ENCODE results near the gene KRTAP10-7. TPM values are rescaled to one million over a fixed set of nuclear protein-coding genes. Genes with fewer than 3 reads are reported as not detected.
A peak's percentile ranks its signal among the peaks of the same experiment; 100 is the strongest.

Gene KRTAP10-7
- total and polyA plus RNA-seq, 7 donors, result not detected

- no peak overlapping the region for H3K27ac ChIP-seq
- H3K4me3 ChIP-seq, result no peak overlapping the region
- no peaks in the 10 kb centered on the region for H3K4me1 ChIP-seq
- WGBS, 2 donors, result 82 to 83% methylated on average over 16 of the region's 16 CpGs
- H3K9me3 ChIP-seq, result peaks cover 0 to 7% (median 3%) of the 10 kb centered on the region in 4 donors
- H3K27me3 ChIP-seq, result peaks cover 0 to 23% (median 9%) of the 10 kb centered on the region in 3 donors
- DNase-seq, result no peak
- H3K36me3 ChIP-seq, result no peaks in the 10 kb centered on the region
- no peak for TF ChIP-seq POLR2AphosphoS5 (IDR thresholded peaks at IDR 0.05)
- no peak for TF ChIP-seq POLR2A (IDR thresholded peaks at IDR 0.05)
- no peak for TF ChIP-seq CTCF (IDR thresholded peaks at IDR 0.05)
- no peak for TF ChIP-seq EP300 (IDR thresholded peaks at IDR 0.05)
- intact Hi-C loops (cut with DNase I), result no loop called here
Observed at GRCh38 chr21:44616591-44616926, 16.2 kb downstream of the KRTAP10-7 start.

- peaks cover 0 to 5% (median 1%) of the 10 kb centered on the region in 4 donors for H3K9me3 ChIP-seq
- peaks cover 0 to 22% (median 9%) of the 10 kb centered on the region in 3 donors for H3K27me3 ChIP-seq
- no peak overlapping the region for H3K4me3 ChIP-seq
- no peak overlapping the region for H3K27ac ChIP-seq
- DNase-seq, result peak; percentile 55
- H3K36me3 ChIP-seq, result no peaks in the 10 kb centered on the region
- intact Hi-C loops (cut with DNase I), result no loop called here
- 63 to 71% methylated on average over 8 of the region's 8 CpGs for WGBS, 2 donors
- H3K4me1 ChIP-seq, result no peaks in the 10 kb centered on the region
- TF ChIP-seq POLR2AphosphoS5 (IDR thresholded peaks at IDR 0.05) (no peak), EP300 (IDR thresholded peaks at IDR 0.05) (no peak), POLR2A (IDR thresholded peaks at IDR 0.05) (no peak), CTCF (IDR thresholded peaks at IDR 0.05) (no peak)
Observed at GRCh38 chr21:44617071-44617501, 16.7 kb downstream of the KRTAP10-7 start.

- Histone ChIP-seq H3K4me1 (no peaks in the 10 kb centered on the region), H3K36me3 (no peaks in the 10 kb centered on the region), H3K9me3 (peaks cover 0 to 8% (median 1%) of the 10 kb centered on the region in 4 donors), H3K27me3 (peaks cover 0 to 9% (median 5%) of the 10 kb centered on the region in 3 donors), H3K27ac (no peak overlapping the region), H3K4me3 (no peak overlapping the region)
- peak; percentile 66 for DNase-seq
- TF ChIP-seq CTCF (IDR thresholded peaks at IDR 0.05) (no peak), POLR2AphosphoS5 (IDR thresholded peaks at IDR 0.05) (no peak), EP300 (IDR thresholded peaks at IDR 0.05) (no peak), POLR2A (IDR thresholded peaks at IDR 0.05) (no peak)
- WGBS, 2 donors, result 29 to 48% methylated on average over 4 of the region's 4 CpGs
- intact Hi-C loops (cut with DNase I), result no loop called here
Observed at GRCh38 chr21:44618504-44618903, 18.1 kb downstream of the KRTAP10-7 start.

- DNase-seq, result no peak
- intact Hi-C loops (cut with DNase I), result no loop called here
- Histone ChIP-seq H3K27me3 (peaks cover 0 to 5% (median under 1%) of the 10 kb centered on the region in 3 donors), H3K9me3 (peaks cover 0 to 8% (median 3%) of the 10 kb centered on the region in 4 donors), H3K4me1 (no peaks in the 10 kb centered on the region), H3K36me3 (no peaks in the 10 kb centered on the region), H3K4me3 (no peak overlapping the region), H3K27ac (no peak overlapping the region)
- TF ChIP-seq CTCF (IDR thresholded peaks at IDR 0.05), result no peak
- TF ChIP-seq POLR2AphosphoS5 (IDR thresholded peaks at IDR 0.05), result no peak
- no peak for TF ChIP-seq EP300 (IDR thresholded peaks at IDR 0.05)
- TF ChIP-seq POLR2A (IDR thresholded peaks at IDR 0.05), result no peak
- 48 to 57% methylated on average over 3 of the region's 3 CpGs for WGBS, 2 donors
Observed at GRCh38 chr21:44618909-44619308, 18.5 kb downstream of the KRTAP10-7 start.

- Histone ChIP-seq H3K9me3 (peaks cover 0 to 13% (median 4%) of the 10 kb centered on the region in 4 donors), H3K27me3 (peaks cover 0 to 5% (median 0%) of the 10 kb centered on the region in 3 donors), H3K4me1 (no peaks in the 10 kb centered on the region), H3K36me3 (no peaks in the 10 kb centered on the region), H3K4me3 (no peak overlapping the region), H3K27ac (no peak overlapping the region)
- no peak for DNase-seq
- no peak for TF ChIP-seq POLR2AphosphoS5 (IDR thresholded peaks at IDR 0.05)
- TF ChIP-seq EP300 (IDR thresholded peaks at IDR 0.05), result no peak
- no peak for TF ChIP-seq CTCF (IDR thresholded peaks at IDR 0.05)
- TF ChIP-seq POLR2A (IDR thresholded peaks at IDR 0.05), result no peak
- intact Hi-C loops (cut with DNase I), result no loop called here
- WGBS, 2 donors, result 89 to 92% methylated on average over 6 of the region's 6 CpGs
Observed at GRCh38 chr21:44619886-44620285, 19.5 kb downstream of the KRTAP10-7 start.
